ENCODE measurements around the gene EIF3I.

DNA sequence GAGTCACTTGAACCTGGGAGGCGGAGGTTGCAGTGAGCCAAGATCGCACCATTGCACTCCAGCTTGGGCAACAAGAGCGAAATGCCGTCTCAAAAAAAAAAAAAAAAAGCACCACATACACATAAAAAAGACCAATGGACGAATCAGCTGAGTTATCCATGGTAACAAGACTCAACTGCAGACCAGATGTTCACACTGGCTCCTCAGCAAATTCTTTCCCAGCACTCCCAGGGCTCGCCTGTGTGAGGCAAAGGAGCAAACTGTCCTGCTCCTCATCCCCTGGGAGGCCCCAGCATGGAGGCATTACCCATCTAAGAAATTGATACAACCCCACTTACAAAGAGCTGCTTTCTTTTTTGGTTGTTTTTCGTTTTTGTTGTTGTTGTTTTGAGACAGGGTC, 3.2 kb upstream of the EIF3I start:
- no peak for TF ChIP-seq POLR2A (IDR thresholded peaks at IDR 0.05)
- TF ChIP-seq, protein P1, sequence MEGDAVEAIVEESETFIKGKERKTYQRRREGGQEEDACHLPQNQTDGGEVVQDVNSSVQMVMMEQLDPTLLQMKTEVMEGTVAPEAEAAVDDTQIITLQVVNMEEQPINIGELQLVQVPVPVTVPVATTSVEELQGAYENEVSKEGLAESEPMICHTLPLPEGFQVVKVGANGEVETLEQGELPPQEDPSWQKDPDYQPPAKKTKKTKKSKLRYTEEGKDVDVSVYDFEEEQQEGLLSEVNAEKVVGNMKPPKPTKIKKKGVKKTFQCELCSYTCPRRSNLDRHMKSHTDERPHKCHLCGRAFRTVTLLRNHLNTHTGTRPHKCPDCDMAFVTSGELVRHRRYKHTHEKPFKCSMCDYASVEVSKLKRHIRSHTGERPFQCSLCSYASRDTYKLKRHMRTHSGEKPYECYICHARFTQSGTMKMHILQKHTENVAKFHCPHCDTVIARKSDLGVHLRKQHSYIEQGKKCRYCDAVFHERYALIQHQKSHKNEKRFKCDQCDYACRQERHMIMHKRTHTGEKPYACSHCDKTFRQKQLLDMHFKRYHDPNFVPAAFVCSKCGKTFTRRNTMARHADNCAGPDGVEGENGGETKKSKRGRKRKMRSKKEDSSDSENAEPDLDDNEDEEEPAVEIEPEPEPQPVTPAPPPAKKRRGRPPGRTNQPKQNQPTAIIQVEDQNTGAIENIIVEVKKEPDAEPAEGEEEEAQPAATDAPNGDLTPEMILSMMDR (IDR thresholded peaks at IDR 0.05): no peak
